HG03175 (cell line): ENCODE data around the gene ZC2HC1B.
"Not testable (repeated sequence)": the region's sequence is repeated elsewhere in the genome, so short reads cannot be mapped to it uniquely, and the experiment has no call there.

Source experiments
- ATAC-seq: cut with Tn5 transposase; IDR thresholded peaks from one replicate; pipeline ENCODE4 v1.9.1; 2021; ENCODE audit warnings: mild to moderate bottlenecking, moderate library complexity; ENCODE audit not compliant: unreplicated experiment

Gene ZC2HC1B, protein sequence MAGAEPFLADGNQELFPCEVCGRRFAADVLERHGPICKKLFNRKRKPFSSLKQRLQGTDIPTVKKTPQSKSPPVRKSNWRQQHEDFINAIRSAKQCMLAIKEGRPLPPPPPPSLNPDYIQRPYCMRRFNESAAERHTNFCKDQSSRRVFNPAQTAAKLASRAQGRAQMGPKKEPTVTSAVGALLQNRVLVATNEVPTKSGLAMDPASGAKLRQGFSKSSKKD

DNA sequence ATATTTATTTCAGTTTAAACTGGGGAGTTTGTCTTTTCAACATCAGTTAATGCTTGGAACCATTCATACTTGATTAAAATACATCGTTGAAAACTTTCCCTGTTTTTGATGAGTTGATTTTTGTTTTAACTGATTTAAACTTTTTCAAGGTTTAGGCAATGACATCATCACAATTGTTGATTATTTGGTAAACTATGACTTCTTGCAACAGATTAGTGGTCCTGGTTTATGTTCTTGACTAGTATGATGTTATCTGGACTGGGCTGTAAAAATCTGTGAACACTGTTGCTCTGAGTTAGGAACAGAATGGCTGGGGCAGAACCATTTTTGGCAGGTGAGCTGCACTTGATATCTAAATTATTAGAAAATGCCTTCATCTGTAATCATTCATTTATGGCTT lies at the start of gene ZC2HC1B:
Gene ZC2HC1B, plus strand, starts transcription at position 241 of the 400 bp plus-strand sequence. Its CDS starts 66 bp downstream, at position 307.
- ATAC-seq = no peak

DNA sequence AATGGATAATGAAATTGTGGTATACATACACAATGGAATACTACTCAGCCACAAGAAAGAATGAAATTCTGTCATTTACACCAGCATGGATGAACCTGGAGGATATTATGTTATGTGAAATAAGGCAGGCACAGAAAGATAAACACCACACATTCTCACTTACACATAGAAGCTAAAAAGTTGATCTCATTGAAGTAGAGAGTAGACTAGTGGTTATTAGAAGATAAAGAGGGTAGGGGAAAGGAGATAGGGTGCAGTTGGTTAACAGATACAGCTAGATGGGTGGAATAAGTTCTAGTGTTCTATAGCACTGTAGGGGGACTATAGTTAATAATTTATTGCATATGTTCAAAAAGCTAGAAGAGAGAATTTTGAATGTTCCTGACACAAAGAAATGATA lies 46.7 kb upstream of the ZC2HC1B start:
- no peak for ATAC-seq

DNA sequence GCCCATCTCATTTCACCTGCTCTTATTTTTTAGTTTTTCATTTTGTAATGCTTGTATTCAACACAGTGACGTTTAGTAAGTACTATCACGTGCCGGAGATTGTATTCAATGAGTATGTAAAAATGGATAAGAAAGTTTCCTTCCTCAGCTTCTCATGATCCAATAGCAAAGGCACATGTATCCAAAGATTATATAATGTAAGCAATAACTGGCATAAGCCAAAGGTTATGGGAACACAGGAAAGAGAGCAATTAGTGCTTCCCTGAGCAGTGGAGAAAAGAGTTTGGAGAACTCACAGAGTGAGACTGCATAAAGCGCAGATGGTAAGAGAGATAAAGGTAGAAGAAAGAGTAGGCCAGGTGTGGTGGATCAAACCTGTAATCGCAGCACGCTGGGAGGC lies 42.9 kb upstream of the ZC2HC1B start:
- no peak for ATAC-seq

DNA sequence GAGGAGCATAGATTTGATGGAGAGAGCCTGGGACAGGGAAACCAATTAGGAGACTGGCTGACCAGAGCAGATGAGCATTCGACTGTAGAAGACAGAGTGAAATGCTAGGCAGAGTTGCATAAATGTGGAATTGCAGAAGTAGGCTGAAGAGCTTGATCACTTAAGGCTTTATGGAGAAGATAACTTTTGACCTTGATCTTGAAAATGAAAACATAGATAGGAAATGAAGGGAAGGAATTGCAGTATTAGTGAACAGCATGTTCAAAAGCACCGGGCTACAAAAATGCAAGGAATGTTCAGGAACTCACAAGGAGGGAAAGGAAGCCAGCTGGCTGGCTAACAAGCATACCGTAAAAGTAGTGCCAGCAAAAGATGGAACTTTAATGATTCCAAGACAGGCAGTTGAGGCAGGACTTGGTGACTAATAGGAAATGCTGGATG lies 41.7 kb upstream of the ZC2HC1B start:
- no peak for ATAC-seq

DNA sequence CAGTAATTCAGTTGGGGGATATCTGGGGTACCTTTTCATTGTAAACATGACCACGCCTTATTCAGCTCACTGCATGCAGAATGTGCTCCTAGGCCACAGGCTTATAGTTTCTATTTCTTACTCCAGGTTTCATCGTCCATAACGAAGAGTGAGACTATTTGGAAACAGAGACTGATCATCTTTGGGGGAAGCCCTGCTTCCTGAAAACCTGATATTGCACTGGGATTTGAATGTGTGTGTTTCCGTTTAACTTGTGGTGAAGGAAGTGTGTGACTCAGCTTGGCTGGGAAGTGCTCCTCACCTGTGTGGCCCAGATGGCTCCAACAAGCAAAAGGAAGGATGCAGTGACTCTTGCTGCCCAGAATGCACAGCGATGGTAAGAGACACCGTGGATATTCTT lies 40.7 kb upstream of the ZC2HC1B start:
- ATAC-seq = no peak

DNA sequence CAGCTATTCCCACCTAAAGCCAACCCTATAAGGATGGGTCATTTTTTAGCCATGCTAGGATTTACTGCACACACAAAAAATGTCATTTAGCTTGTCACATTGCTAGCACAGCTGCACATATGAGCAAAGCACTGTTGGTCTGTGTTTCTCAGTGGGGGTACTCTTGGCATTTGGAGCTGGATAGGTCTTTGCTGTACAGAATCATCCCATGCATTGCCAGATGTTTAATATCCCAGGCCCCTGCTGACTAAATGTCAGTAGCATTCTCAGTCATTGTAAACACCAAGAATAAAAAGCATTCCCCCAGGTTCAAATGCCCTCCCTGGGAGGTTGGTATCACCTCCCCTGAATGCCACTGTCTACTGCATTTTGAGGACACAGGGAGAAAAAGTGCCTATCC lies 35.7 kb upstream of the ZC2HC1B start:
- no peak for ATAC-seq

DNA sequence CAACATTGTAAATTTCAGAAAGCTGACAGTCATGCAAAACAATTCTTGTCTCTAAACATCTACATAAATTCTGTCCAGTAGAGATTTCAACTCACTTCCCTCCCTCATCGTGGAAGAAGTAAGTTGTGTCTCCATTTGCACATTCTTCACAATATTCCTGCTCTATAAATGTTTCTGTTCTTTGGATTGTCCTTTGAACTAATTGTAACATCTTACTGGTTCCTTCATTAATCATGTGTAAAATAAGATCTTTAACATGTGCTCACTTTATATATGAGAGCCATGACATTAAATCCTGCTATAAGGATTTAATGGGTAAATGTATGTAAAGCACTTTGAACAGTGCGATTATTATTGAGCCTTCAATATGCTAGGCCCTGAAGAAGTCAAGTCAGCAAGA lies 28.1 kb upstream of the ZC2HC1B start:
- no peak for ATAC-seq

DNA sequence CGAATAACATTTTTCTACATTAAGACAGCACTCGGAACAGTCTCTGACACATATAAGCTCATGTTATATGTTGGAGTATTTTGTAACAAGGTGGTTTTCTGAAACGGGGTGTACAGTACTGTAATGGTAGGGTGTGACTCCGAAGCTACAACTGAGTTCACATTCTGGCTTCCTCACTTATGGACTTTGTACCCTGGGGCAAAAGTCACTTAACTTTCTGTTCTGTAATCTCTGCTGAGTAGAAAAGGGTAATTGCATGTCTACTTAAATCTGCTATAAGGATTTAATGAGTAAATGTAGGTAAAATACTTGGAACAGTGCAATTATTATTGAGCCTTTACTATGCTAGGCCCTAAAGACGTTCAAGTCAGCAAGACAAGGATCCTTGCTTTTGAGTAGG lies 25.9 kb upstream of the ZC2HC1B start:
- no peak for ATAC-seq

DNA sequence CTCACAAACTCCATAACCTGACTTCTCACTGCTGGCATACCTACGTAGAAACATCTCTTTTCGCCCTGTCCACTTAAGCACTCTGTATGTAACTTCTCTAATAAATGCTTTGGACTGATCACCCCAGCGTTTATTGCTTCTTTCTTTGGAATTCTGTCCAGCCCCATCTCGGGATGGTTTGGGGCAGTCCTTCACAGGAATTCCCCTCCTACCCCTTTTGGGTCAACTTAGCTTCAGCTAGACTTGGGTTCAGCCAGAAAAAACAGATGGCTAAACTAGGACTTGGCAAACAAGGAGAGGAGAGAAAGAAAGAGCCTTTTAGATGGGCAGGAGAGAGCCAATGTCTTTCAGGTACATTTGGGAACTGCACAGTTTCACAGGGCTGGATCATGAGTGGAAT lies 25.1 kb upstream of the ZC2HC1B start:
- ATAC-seq = no peak

DNA sequence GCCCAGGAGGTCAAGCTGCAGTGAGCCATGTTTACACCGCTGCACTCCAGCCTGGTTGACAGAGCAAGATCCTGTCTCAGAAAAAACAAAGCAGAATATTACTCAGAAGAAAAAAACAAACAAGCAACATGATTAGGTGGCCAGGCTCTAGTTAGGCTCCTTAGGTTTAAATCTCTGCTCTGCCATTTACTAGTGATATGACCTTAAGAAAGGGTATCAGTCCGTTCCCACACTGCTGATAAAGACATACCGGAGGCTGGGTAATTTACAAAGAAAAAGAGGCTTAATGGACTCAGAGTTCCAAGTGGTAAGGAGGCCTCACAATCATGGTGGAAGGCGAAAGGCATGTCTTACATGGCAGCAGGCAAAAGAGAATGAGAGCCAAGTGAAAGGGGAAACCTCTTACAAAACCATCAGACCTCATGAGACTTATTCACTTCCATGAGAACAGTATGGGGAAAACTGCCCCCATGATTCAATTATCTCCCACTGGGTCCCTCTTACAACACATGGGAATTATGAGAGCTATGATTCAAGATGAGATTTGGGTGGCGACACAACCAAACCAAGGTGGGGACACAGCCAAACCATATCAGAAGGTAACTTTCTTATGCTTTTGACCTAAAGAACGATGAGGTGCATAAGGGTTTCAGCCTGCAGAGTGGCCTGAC lies 23.5 kb upstream of the ZC2HC1B start:
- ATAC-seq = no peak

DNA sequence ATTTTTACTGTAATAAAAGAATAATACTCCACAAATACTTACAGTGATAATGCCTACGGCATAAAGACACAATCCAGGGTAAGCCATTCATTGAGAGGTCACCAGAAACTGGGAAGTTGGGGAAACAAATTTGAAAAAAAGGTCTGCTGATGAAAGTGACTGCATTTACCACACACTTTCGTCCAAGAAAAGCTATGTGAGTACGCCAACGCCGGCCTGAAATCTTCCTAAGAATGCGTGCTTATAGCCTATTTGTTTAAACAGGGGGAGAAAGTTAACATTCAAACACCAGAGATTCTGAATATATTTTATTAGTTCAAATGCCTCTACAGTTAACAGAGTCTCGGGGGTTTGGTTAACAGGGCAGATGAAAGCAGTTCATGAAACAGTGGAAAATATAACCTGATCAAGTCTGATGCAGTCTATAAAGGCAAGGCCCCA lies 21.8 kb upstream of the ZC2HC1B start:
- peak; percentile 29 for ATAC-seq

DNA sequence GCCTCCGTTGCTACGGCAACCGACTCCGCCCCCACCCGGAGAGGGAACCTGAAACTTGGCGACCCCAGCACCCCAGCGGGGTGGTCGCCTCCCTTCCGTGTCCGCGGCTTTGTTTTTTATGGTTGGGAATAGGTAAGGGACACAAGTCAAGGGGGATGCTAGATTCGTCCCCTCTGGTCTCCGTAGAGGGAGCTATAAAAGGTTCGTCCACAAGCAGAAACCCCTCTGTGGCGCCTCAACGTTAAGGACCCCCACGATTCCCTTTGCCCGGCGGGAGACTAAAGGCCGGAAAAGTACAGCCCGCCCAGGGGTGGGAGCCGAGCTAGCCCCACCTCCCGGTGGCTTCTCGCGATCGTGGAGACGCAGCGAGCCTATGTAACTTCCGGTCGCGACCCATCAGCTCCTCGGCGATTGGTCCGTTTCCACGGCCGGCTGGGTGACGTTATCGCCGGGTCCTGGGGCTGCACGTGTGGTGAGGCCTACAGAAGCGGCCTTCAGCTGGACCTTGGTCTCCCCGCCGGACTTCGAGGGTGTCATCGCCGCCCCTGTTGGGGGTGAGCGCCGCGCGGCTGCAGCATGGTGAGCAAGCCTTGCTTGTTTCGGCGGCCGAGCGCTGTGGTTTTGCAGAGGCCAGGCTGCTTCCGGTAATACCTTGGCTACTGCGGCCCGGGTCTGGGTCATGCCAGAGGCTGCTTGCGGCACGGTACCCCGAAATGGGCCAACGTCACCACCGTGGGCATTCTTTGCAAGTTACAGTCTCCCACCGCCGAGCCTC lies 21.2 kb upstream of the ZC2HC1B start, which contains the start of gene LTV1:
Gene LTV1, plus strand, starts transcription at position 437 of the 775 bp plus-strand sequence. Its CDS starts 140 bp downstream, at position 577.
- peak; percentile 100 for ATAC-seq

DNA sequence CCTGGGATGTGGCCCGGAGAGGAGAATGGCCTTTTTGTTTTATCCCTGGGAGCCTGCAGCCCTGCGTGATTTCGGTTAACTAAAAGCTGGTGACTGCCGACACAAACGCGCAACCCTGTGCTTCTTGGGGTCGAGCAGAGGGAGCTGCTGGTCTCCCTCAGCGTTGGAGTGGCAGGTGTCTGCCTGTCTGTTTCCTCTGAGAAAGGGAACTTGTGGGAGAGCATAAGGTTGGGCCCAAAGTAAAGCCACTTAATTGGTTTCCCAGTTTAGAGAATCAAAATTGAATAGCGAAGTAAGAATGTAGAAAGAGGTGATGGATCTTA lies 20.6 kb upstream of the ZC2HC1B start:
- ATAC-seq = peak; percentile 15

DNA sequence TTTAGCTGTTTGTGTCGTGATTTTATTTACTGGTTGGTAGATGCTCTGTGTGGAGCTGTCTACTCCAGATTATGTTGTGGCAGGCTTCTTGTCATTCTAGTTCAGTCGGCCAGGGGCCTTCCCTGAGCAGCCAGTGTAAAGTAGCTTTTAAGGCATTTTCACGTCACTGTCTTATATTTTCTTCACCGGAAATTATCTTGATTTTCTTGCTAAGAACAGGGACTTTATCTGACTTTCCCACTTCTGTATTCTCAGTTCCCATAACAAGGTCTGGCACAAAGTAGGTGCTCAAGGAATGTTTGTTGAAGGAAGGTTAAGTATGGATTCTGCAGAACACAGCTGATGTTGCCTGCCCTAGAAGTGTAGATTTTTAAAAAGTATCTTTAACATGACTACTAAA lies 20.3 kb upstream of the ZC2HC1B start:
- no peak for ATAC-seq

DNA sequence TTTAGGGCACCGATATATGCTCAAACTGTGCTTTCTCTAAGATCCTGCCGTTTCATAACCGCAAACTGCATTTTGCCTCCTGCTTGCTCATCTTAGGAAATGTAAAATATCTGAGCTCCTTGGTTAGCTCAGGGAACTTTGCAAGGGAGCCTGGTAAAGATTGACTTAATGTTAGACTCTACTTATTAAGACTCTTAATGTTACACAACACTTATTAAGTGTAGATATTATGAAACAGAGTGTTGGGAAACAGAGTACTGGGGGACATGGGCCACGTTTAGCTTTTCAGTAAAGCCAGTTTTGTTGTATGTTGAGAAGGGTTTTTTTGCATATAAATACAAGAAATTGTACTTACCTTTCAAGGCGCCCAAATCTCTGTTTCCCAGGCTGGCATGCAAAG lies 19.2 kb upstream of the ZC2HC1B start:
- no peak for ATAC-seq

DNA sequence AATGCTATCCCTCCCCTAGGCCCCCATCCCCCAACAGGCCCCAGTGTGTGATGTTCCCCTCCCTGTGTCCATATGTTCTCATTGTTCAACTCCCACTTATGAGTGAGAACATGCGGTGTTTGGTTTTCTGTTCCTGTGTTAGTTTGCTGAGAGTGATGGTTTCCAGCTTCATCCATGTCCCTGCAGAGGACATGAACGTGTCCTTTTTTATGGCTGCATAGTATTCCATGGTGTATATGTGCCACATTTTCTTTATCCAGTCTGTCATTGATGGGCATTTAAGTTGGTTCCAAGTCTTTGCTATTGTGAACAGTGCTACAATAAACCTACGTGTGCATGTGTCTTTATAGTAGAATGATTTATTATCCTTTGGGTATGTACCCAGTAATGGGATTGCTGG lies 12.6 kb upstream of the ZC2HC1B start:
- ATAC-seq = not testable (repeated sequence)

DNA sequence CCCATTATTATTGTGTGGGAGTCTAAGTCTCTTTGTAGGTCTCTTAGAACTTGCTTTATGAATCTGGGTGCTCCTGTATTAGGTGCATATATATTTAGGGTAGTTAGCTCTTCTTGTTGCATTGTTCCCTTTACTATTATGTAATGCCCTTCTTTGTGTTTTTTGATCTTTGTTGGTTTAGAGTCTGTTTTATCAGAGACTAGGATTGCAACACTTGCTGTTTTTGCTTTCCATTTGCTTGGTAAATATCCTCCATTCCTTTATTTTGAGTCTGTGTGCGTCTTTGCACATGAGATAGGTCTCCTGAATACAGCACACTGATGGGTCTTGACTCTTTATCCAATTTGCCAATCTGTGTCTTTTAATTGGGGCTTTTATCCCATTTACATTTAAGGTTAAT lies 9.2 kb upstream of the ZC2HC1B start:
- not testable (repeated sequence) for ATAC-seq

DNA sequence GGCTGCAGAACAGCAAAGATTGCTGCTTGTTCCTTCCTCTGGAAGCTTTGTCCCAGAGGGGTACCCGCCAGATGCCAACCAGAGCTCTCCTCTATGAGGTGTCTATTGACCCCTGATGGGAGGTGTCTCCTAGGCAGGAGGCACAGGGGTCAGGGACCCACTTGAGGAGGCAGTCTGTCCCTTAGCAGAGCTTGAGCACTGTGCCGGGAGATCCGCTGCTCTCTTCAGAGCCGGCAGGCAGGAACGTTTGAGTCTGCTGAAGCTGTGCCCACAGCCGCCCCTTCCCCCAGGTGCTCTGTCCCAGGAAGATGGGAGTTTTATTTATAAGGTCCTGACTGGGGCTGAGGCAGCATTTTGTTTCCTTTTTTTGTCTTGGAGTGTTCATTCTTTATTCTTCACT lies 7.5 kb upstream of the ZC2HC1B start:
- ATAC-seq = not testable (repeated sequence)

DNA sequence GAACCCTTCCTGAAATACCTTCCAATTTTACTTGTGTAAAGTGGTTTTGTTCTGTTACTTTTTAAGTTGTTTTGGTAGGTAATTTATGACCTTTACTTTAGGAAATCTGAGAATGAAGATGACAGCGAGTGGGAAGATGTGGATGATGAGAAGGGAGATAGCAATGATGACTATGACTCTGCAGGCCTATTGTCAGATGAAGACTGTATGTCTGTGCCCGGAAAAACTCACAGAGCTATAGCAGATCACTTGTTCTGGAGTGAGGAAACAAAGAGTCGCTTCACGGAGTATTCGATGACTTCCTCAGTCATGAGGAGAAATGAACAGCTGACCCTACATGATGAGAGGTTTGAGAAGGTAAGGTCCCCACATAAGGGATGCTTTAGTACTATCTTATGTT lies 6.6 kb upstream of the ZC2HC1B start:
- ATAC-seq = no peak

DNA sequence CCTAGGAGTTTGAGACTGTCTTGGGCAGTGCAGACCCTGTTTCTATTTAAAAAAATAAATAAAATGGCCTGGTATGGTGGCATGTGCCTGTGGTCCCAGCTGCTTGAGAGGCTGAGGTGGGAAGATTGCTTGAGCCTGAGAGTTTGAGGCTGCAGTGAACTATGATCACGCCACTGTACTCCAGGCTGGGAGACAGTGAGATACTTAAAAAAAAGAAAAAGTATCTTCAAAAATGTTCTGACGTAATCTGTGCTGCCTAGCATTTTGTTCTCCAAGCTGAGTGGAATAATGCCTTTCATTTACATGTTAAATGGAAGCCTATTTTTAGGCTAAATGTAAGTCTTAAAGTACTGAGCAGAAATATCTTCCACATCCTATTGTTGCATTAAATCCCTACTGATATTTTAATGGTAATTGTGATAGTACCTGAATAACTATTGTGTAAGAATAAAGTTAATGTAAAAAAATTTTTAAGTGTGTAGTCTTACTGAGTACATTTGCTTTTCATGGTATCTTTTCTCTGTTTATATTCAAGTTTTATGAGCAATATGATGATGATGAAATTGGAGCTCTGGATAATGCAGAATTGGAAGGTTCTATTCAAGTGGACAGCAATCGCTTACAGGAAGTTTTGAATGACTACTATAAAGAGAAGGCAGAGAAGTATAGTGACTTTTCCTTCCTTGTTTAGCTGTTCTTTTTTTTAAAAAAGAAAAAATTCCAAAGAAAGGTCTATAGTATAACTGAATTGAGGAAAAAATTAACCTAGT lies 4.2 kb upstream of the ZC2HC1B start:
- ATAC-seq = no peak

DNA sequence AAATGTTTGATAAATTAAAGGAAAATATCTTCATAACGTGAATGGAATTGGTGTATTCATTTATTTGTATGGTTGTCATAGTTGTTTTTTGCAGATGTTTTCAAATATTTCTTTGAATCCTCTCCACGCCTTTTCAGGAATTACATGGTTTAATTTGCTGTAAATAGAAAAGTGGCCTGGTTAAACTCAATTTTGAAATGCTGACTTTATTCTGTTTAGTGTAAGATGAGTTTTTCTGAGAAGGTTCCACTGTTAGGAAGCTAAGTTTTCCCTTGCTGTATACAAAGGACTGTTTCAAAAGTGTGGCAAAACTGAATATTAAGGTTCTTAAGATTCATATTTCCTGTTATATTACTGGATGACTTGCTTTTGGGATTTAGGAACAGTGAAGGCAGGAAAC lies 503 bp upstream of the ZC2HC1B start:
- ATAC-seq = no peak
